Measurements from ENCODE around the gene PLXNA4. TPM values are rescaled to one million over a fixed set of nuclear protein-coding genes. Genes with fewer than 3 reads are reported as not detected.

Gene PLXNA4
- total RNA-seq, 2 experiments from 2014 or later = 0.75 to 0.85 TPM

DNA sequence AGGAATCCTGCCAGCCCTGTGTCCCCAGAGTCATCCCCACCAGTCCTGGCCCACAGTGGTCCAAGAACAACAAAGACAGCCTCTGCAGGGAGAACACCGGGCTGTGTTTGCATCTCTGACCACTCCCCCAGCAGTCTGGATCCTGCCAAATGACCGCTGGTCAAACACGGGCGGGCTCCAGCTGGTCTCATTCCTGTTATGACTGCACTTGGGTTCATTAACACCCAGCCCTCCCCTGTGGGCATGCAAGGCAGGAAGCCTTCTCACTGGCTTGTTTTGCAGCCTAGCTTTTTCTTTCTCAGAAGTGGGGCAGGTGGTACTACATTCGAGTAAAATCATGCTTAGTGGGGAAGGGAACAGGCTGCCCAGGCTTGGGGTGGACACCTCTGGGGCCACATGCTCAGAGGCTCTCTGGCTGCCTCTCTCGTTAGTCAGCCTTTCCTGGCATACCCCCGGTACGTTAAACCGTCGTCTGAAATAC lies 190.0 kb downstream of the PLXNA4 start:
- TF ChIP-seq, protein P1, sequence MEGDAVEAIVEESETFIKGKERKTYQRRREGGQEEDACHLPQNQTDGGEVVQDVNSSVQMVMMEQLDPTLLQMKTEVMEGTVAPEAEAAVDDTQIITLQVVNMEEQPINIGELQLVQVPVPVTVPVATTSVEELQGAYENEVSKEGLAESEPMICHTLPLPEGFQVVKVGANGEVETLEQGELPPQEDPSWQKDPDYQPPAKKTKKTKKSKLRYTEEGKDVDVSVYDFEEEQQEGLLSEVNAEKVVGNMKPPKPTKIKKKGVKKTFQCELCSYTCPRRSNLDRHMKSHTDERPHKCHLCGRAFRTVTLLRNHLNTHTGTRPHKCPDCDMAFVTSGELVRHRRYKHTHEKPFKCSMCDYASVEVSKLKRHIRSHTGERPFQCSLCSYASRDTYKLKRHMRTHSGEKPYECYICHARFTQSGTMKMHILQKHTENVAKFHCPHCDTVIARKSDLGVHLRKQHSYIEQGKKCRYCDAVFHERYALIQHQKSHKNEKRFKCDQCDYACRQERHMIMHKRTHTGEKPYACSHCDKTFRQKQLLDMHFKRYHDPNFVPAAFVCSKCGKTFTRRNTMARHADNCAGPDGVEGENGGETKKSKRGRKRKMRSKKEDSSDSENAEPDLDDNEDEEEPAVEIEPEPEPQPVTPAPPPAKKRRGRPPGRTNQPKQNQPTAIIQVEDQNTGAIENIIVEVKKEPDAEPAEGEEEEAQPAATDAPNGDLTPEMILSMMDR (IDR thresholded peaks at IDR 0.05) = no peak
- Mint-ChIP-seq H3K9me3 (no peaks in the 10 kb centered on the region), H3K27me3 (peaks cover 17% of the 10 kb centered on the region), H3K4me1 (ENCODE audit: low read depth) (no peaks in the 10 kb centered on the region), H3K4me3 (no peak overlapping the region), H3K36me3 (ENCODE audit: low read depth) (no peaks in the 10 kb centered on the region), H3K27ac (no peak overlapping the region)
- DNase-seq = no peak
- intact Hi-C loops (cut with DNase I, micrococcal nuclease) = no loop called here
- peaks cover 0 to 12% of the 10 kb centered on the region in 2 experiments for H3K27me3 ChIP-seq (ENCODE audit: control insufficient read depth in 1 of 2, insufficient read depth in 2 of 2, low read length in 2 of 2)
- no peaks in the 10 kb centered on the region for H3K36me3 ChIP-seq (ENCODE audit: insufficient read depth, low read length)
- H3K4me3 ChIP-seq (ENCODE audit: low read length) = no peak overlapping the region
- ChIA-PET POLR2A (no interaction called here), CTCF (no interaction called here)
- H3K27ac ChIP-seq (ENCODE audit: low read depth in 1 of 2, low read length in 2 of 2) = no peak overlapping the region
- no peaks in the 10 kb centered on the region for H3K4me1 ChIP-seq (ENCODE audit: insufficient read depth, low read length)
- H3K9me3 ChIP-seq (ENCODE audit: control insufficient read depth in 1 of 2, insufficient read depth in 1 of 2, low read length in 2 of 2) = no peaks in the 10 kb centered on the region
- ATAC-seq (ENCODE audit: poor library complexity) = no peak

DNA sequence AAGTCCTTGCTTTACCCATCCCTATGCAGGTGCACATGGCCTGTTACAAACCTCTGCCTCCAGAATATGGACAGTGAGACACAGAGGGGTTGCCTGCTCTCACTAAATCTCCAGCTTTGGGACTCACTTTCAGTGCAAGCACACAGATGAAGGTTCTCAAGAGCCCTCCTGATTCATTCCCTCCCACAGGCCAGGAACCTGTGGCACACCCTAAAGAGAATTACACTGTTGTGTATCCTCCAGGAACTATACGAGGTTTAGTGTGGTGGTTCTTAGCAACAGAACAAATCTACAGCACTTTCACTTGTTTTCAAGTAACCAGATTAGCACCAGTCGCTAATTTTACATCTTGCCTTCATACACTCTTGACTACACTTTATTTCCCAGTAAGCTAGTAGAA lies 192.3 kb downstream of the PLXNA4 start:
- H3K27me3 ChIP-seq (ENCODE audit: control insufficient read depth in 1 of 2, insufficient read depth in 2 of 2, low read length in 2 of 2) = peaks cover 0 to 12% of the 10 kb centered on the region in 2 experiments
- Mint-ChIP-seq H3K36me3 (ENCODE audit: low read depth) (no peaks in the 10 kb centered on the region), H3K9me3 (no peaks in the 10 kb centered on the region), H3K4me3 (no peak overlapping the region), H3K27ac (no peak overlapping the region), H3K4me1 (ENCODE audit: low read depth) (no peaks in the 10 kb centered on the region), H3K27me3 (peaks cover 16% of the 10 kb centered on the region)
- CTCF ChIA-PET = no interaction called here
- no peaks in the 10 kb centered on the region for H3K4me1 ChIP-seq (ENCODE audit: insufficient read depth, low read length)
- TF ChIP-seq, protein P1 (IDR thresholded peaks at IDR 0.05) = no peak
- intact Hi-C loops (cut with DNase I, micrococcal nuclease) = no loop called here
- POLR2A ChIA-PET = no interaction called here
- ATAC-seq (ENCODE audit: poor library complexity) (no peak), DNase-seq (no peak)
- no peaks in the 10 kb centered on the region for H3K36me3 ChIP-seq (ENCODE audit: insufficient read depth, low read length)
- H3K9me3 ChIP-seq (ENCODE audit: control insufficient read depth in 1 of 2, insufficient read depth in 1 of 2, low read length in 2 of 2) = no peaks in the 10 kb centered on the region
- H3K4me3 ChIP-seq (ENCODE audit: low read length) = no peak overlapping the region
- H3K27ac ChIP-seq (ENCODE audit: low read depth in 1 of 2, low read length in 2 of 2) = no peak overlapping the region

DNA sequence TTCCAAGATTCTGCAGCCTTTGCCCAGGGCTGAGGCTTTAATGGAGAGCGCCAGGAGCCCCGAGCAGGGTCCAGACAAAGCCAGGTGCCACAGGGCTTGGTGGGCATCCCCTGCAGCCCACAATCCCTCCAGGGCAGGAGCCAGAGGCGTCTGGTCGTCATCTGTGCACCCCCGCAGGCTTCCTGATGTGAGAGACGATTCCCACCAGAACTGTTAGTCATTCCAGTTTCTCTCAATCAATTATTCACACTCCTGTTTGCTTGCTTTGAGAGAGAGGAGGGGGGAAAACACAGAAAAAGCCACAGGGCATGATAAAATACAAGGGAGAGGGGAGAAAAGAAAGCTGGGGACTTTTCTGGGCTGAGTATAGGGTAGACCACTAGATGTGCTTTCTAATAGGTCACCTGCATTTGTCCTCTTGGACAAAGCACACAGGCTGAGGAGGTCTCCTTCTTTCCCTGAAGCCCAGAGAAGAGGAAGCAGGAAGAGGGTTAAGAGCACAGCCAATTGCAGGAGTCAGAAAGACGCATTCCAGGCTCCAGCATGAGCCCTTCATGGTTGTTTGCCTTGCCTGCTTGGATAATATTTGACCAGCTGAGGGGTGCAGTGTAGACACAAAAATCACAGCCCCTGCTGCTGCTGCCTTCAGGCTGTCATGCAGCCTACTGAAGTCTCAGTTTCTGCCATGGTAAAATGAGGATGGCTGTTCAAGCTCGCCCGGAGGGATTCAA lies 194.4 kb downstream of the PLXNA4 start:
- ChIA-PET CTCF (interaction anchor here (0.7 kb wide), 1 partner anchor 13 kb away, joined by 3 read pairs; no protein-coding TSS in a partner anchor), POLR2A (no interaction called here)
- Histone ChIP-seq H3K36me3 (ENCODE audit: insufficient read depth, low read length) (no peaks in the 10 kb centered on the region), H3K4me3 (ENCODE audit: low read length) (no peak overlapping the region), H3K27ac (ENCODE audit: low read depth in 1 of 2, low read length in 2 of 2) (no peak overlapping the region), H3K27me3 (ENCODE audit: control insufficient read depth in 1 of 2, insufficient read depth in 2 of 2, low read length in 2 of 2) (peaks cover 0 to 10% of the 10 kb centered on the region in 2 experiments), H3K9me3 (ENCODE audit: control insufficient read depth in 1 of 2, insufficient read depth in 1 of 2, low read length in 2 of 2) (no peaks in the 10 kb centered on the region), H3K4me1 (ENCODE audit: insufficient read depth, low read length) (no peaks in the 10 kb centered on the region)
- ATAC-seq (ENCODE audit: poor library complexity) = no peak
- H3K36me3 Mint-ChIP-seq (ENCODE audit: low read depth) = no peaks in the 10 kb centered on the region
- H3K27ac Mint-ChIP-seq = no peak overlapping the region
- DNase-seq = no peak
- peaks cover 12% of the 10 kb centered on the region for H3K27me3 Mint-ChIP-seq
- H3K9me3 Mint-ChIP-seq = no peaks in the 10 kb centered on the region
- intact Hi-C loops (cut with DNase I, micrococcal nuclease) = no loop called here
- no peaks in the 10 kb centered on the region for H3K4me1 Mint-ChIP-seq (ENCODE audit: low read depth)
- H3K4me3 Mint-ChIP-seq = no peak overlapping the region
- TF ChIP-seq, protein P1 (IDR thresholded peaks at IDR 0.05) = no peak

Data from CD4-positive, alpha-beta T cell (primary cell).